PFSK-1 (cell line): ENCODE data around the gene MKI67.

Experiments
- FOXP2 ChIP-seq: optimal IDR thresholded peaks from 2 replicates; pipeline ENCODE3; 2011; ENCODE audit warnings: borderline replicate concordance, control low read depth, inconsistent platforms; ENCODE audit not compliant: insufficient read depth; ENCODE audit errors: extremely low read length, extremely low read depth
- POLR2AphosphoS5 ChIP-seq: IDR thresholded peaks from 2 replicates; pipeline ENCODE4 v1.6.1; 2012; ENCODE audit warnings: low read depth, mild to moderate bottlenecking, control low read depth, low read length, moderate library complexity
- SIN3A ChIP-seq: IDR thresholded peaks from 2 replicates; pipeline ENCODE4 v1.6.1; 2012; ENCODE audit warnings: mild to moderate bottlenecking, low read length, moderate library complexity, borderline replicate concordance; ENCODE audit not compliant: insufficient read depth
- TAF1 ChIP-seq: IDR thresholded peaks from 2 replicates; pipeline ENCODE4 v1.6.1; 2012; ENCODE audit warnings: low read length, control low read depth, borderline replicate concordance; ENCODE audit not compliant: insufficient read depth
- TF ChIP-seq, protein P1 (sequence below), 2 experiments: IDR thresholded peaks; 2 replicates each; pipeline versions ENCODE4 v1.6.1 to v1.8.0; 2011 to 2012; ENCODE audit warnings: low read depth in 2 of 2, low read length in 2 of 2, control low read depth in 1 of 2, inconsistent platforms in 1 of 2, mild to moderate bottlenecking in 1 of 2, moderate library complexity in 1 of 2; ENCODE audit not compliant: insufficient read depth in 1 of 2

The MKI67 gene

GRCh38 chr10:128147064-128147463 lies 20.8 kb upstream of the MKI67 start:
- TF ChIP-seq, protein P1, sequence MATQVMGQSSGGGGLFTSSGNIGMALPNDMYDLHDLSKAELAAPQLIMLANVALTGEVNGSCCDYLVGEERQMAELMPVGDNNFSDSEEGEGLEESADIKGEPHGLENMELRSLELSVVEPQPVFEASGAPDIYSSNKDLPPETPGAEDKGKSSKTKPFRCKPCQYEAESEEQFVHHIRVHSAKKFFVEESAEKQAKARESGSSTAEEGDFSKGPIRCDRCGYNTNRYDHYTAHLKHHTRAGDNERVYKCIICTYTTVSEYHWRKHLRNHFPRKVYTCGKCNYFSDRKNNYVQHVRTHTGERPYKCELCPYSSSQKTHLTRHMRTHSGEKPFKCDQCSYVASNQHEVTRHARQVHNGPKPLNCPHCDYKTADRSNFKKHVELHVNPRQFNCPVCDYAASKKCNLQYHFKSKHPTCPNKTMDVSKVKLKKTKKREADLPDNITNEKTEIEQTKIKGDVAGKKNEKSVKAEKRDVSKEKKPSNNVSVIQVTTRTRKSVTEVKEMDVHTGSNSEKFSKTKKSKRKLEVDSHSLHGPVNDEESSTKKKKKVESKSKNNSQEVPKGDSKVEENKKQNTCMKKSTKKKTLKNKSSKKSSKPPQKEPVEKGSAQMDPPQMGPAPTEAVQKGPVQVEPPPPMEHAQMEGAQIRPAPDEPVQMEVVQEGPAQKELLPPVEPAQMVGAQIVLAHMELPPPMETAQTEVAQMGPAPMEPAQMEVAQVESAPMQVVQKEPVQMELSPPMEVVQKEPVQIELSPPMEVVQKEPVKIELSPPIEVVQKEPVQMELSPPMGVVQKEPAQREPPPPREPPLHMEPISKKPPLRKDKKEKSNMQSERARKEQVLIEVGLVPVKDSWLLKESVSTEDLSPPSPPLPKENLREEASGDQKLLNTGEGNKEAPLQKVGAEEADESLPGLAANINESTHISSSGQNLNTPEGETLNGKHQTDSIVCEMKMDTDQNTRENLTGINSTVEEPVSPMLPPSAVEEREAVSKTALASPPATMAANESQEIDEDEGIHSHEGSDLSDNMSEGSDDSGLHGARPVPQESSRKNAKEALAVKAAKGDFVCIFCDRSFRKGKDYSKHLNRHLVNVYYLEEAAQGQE (IDR thresholded peaks at IDR 0.05; ENCODE audit: insufficient read depth in 1 of 2, low read depth in 2 of 2, low read length in 2 of 2), result no peak
- TF ChIP-seq SIN3A (no peak), TAF1 (no peak), FOXP2 (no peak), POLR2AphosphoS5 (no peak)

GRCh38 chr10:128144547-128144946 lies 18.3 kb upstream of the MKI67 start:
- TF ChIP-seq, protein P1 (IDR thresholded peaks at IDR 0.05; ENCODE audit: insufficient read depth in 1 of 2, low read depth in 2 of 2, low read length in 2 of 2), result no peak
- TF ChIP-seq TAF1 (no peak), SIN3A (no peak), POLR2AphosphoS5 (no peak), FOXP2 (no peak)

GRCh38 chr10:128143531-128143930 lies 17.3 kb upstream of the MKI67 start:
- no peak for TF ChIP-seq POLR2AphosphoS5
- TF ChIP-seq SIN3A, result no peak
- TF ChIP-seq FOXP2, result no peak
- TF ChIP-seq, protein P1 (IDR thresholded peaks at IDR 0.05; ENCODE audit: insufficient read depth in 1 of 2, low read depth in 2 of 2, low read length in 2 of 2), result no peak
- no peak for TF ChIP-seq TAF1

- TF ChIP-seq TAF1 (no peak), POLR2AphosphoS5 (no peak), FOXP2 (no peak), SIN3A (no peak)
- TF ChIP-seq, protein P1 (IDR thresholded peaks at IDR 0.05; ENCODE audit: insufficient read depth in 1 of 2, low read depth in 2 of 2, low read length in 2 of 2), result no peak
Observed at GRCh38 chr10:128140425-128140824, 14.2 kb upstream of the MKI67 start.

DNA sequence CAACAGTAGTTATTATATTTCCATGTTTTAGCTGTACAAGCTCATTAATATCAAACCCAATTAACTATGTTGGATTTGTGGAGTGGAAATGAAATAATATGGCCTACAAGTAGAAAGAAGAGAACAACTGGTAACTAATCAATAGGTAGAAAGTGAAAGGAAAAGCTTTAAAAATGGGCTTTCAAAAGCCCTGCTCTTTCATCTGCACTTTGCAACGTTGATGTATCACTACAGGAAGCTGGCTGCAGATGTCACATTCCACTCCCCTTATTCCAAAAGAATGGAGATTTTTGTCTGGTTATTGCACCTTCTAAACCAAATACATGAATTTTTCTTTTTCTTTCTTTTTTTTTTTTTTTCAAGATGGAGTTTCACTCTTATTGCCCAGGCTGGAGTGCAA lies 11.7 kb upstream of the MKI67 start:
- TF ChIP-seq, protein P1 (IDR thresholded peaks at IDR 0.05; ENCODE audit: insufficient read depth in 1 of 2, low read depth in 2 of 2, low read length in 2 of 2), result no peak
- no peak for TF ChIP-seq POLR2AphosphoS5
- TF ChIP-seq TAF1, result no peak
- TF ChIP-seq FOXP2, result no peak
- TF ChIP-seq SIN3A, result no peak
